Astrocyte (in vitro differentiated cells and primary cell): ENCODE data around the gene GAB2. TPM values are rescaled to one million over a fixed set of nuclear protein-coding genes. Genes with fewer than 3 reads are reported as not detected.

Experiments used
- DNase-seq: peaks from one replicate; pipeline ENCODE4 v3.0.0-alpha.2; 2010; ENCODE audit warnings: low read depth
- FAIRE-seq: peaks from 2 replicates; lab custom pipeline; 2011; peaks lifted over from hg19 to GRCh38; lab: Jason Lieb, UNC
- H2AFZ ChIP-seq: 2 replicates; pipeline ENCODE4 v1.6.0; 2012; ENCODE audit warnings: low read depth, low read length, inconsistent platforms
- H3K27ac ChIP-seq: 2 replicates; pipeline ENCODE4 v1.5.1; 2011; ENCODE audit warnings: low read depth, low read length, inconsistent platforms
- H3K27me3 ChIP-seq: 2 replicates; pipeline ENCODE4 v1.6.0; 2011; ENCODE audit warnings: low read length, inconsistent platforms; ENCODE audit not compliant: insufficient read depth
- H3K36me3 ChIP-seq: 2 replicates; pipeline ENCODE4 v1.5.1; 2011; ENCODE audit warnings: low read length, inconsistent platforms; ENCODE audit not compliant: insufficient read depth
- H3K4me1 ChIP-seq: 2 replicates; pipeline ENCODE4 v1.5.1; 2011; ENCODE audit warnings: low read length, inconsistent platforms; ENCODE audit not compliant: insufficient read depth
- H3K4me2 ChIP-seq: 2 replicates; pipeline ENCODE4 v1.6.0; 2012; ENCODE audit warnings: low read length, inconsistent platforms
- H3K4me3 ChIP-seq: 2 replicates; pipeline ENCODE4 v1.5.1; 2011; ENCODE audit warnings: low read depth, mild to moderate bottlenecking, low read length, inconsistent platforms; ENCODE audit not compliant: insufficient read depth
- H3K79me2 ChIP-seq: 2 replicates; pipeline ENCODE4 v1.6.0; 2012; ENCODE audit warnings: mild to moderate bottlenecking, low read length, inconsistent platforms; ENCODE audit not compliant: insufficient read depth
- H3K9ac ChIP-seq: 2 replicates; pipeline ENCODE4 v1.6.0; 2012; ENCODE audit warnings: mild to moderate bottlenecking, low read length, inconsistent platforms
- H3K9me3 ChIP-seq: 2 replicates; pipeline ENCODE4 v1.5.1; 2012; ENCODE audit warnings: low read depth, mild to moderate bottlenecking, low read length, inconsistent platforms; ENCODE audit not compliant: insufficient read depth
- H4K20me1 ChIP-seq: 2 replicates; pipeline ENCODE4 v1.6.0; 2012; ENCODE audit warnings: low read length, inconsistent platforms; ENCODE audit not compliant: insufficient read depth
- H3K27ac Mint-ChIP-seq: one replicate; pipeline ENCODE4 v1.8.0; 2021; ENCODE audit warnings: mild to moderate bottlenecking, mixed read lengths; ENCODE audit not compliant: unreplicated experiment
- H3K27me3 Mint-ChIP-seq: one replicate; pipeline ENCODE4 v1.8.0; 2021; ENCODE audit warnings: low read depth, mixed read lengths; ENCODE audit not compliant: unreplicated experiment
- H3K36me3 Mint-ChIP-seq: one replicate; pipeline ENCODE4 v1.8.0; 2021; ENCODE audit warnings: low read depth, mixed read lengths; ENCODE audit not compliant: unreplicated experiment
- H3K4me1 Mint-ChIP-seq: one replicate; pipeline ENCODE4 v1.8.0; 2021; ENCODE audit warnings: low read depth, mixed read lengths; ENCODE audit not compliant: unreplicated experiment
- H3K4me3 Mint-ChIP-seq: one replicate; pipeline ENCODE4 v1.8.0; 2021; ENCODE audit warnings: mild to moderate bottlenecking, moderate library complexity, mixed read lengths; ENCODE audit not compliant: unreplicated experiment
- H3K9me3 Mint-ChIP-seq: one replicate; pipeline ENCODE4 v1.8.0; 2021; ENCODE audit warnings: mild to moderate bottlenecking, mixed read lengths; ENCODE audit not compliant: unreplicated experiment
- EZH2 ChIP-seq: IDR thresholded peaks from 2 replicates; pipeline ENCODE4 v1.6.1; 2012; ENCODE audit warnings: mild to moderate bottlenecking, low read length, inconsistent platforms; ENCODE audit not compliant: insufficient read depth
- total RNA-seq: library from RNA; stranded (reverse); gene quantifications from 2 replicates; pipeline ENCODE4 v1.2.1, GENCODE V29; 2021
- TF ChIP-seq, protein P1 (sequence below): IDR thresholded peaks from 2 replicates; pipeline ENCODE4 v1.5.1; 2011; ENCODE audit warnings: low read depth, mild to moderate bottlenecking, inconsistent platforms, low read length, moderate library complexity; ENCODE audit not compliant: insufficient read depth

The GAB2 gene
- total RNA-seq, 1 donor from 2014 or later: 18.2 TPM

DNA sequence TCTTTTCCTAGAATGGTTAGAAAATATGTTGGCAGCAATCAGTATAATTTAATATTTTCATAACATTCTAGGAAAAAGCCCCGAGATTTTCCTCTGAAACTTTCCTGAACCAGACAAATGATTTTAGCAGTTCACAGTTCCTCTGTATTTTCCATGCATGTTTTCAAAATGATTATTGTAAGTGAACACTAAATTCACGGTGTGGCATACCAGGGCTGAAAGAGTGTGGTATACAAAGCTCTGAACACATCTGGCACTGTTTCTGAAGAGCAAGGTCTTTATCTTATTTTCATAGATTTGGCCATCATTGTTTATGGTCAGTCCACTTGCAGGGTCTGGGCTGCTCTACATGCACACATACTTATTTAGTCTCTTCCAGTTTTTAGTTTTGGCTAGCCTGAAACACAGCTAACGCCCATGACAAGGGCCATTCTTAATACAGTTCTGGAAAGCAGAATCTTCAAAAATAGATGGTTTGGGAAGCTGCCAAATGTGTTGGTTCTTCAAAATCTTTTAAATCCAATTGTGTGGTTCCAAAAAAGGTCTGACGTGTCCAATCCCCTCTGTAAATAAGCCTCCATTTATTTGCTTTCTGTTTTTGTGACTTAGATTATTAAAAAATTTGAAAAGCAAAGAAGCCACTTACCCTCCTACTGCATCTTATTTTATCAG is 7.9 kb upstream of the GAB2 start:
- H3K27ac ChIP-seq: no peak overlapping the region
- FAIRE-seq: no peak
- no peak overlapping the region for H3K27ac Mint-ChIP-seq
- no peaks in the 10 kb centered on the region for H3K36me3 ChIP-seq
- H3K4me3 ChIP-seq: no peak overlapping the region
- no peaks in the 10 kb centered on the region for H3K27me3 ChIP-seq
- no peak for DNase-seq
- H3K4me3 Mint-ChIP-seq: no peak overlapping the region
- peaks cover 15% of the 10 kb centered on the region for H3K4me1 Mint-ChIP-seq
- no peak for TF ChIP-seq EZH2
- TF ChIP-seq, protein P1, sequence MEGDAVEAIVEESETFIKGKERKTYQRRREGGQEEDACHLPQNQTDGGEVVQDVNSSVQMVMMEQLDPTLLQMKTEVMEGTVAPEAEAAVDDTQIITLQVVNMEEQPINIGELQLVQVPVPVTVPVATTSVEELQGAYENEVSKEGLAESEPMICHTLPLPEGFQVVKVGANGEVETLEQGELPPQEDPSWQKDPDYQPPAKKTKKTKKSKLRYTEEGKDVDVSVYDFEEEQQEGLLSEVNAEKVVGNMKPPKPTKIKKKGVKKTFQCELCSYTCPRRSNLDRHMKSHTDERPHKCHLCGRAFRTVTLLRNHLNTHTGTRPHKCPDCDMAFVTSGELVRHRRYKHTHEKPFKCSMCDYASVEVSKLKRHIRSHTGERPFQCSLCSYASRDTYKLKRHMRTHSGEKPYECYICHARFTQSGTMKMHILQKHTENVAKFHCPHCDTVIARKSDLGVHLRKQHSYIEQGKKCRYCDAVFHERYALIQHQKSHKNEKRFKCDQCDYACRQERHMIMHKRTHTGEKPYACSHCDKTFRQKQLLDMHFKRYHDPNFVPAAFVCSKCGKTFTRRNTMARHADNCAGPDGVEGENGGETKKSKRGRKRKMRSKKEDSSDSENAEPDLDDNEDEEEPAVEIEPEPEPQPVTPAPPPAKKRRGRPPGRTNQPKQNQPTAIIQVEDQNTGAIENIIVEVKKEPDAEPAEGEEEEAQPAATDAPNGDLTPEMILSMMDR: no peak
- peaks cover 7% of the 10 kb centered on the region for H3K4me1 ChIP-seq
- no peaks in the 10 kb centered on the region for H3K9me3 Mint-ChIP-seq
- H4K20me1 ChIP-seq: no peaks in the 10 kb centered on the region
- H3K9ac ChIP-seq: no peak overlapping the region
- no peak overlapping the region for H3K4me2 ChIP-seq
- H3K27me3 Mint-ChIP-seq: no peaks in the 10 kb centered on the region
- no peaks in the 10 kb centered on the region for H3K9me3 ChIP-seq
- H2AFZ ChIP-seq: no peak overlapping the region
- no peaks in the 10 kb centered on the region for H3K79me2 ChIP-seq
- no peaks in the 10 kb centered on the region for H3K36me3 Mint-ChIP-seq

- H3K9ac ChIP-seq: no peak overlapping the region
- Mint-ChIP-seq H3K27ac (peak overlapping the region; percentile 34), H3K9me3 (no peaks in the 10 kb centered on the region), H3K4me1 (peaks cover 16% of the 10 kb centered on the region), H3K36me3 (no peaks in the 10 kb centered on the region), H3K27me3 (no peaks in the 10 kb centered on the region), H3K4me3 (no peak overlapping the region)
- no peaks in the 10 kb centered on the region for H4K20me1 ChIP-seq
- no peak overlapping the region for H3K4me2 ChIP-seq
- no peak for FAIRE-seq
- DNase-seq: peak; percentile 42
- H3K27ac ChIP-seq: no peak overlapping the region
- peaks cover 14% of the 10 kb centered on the region for H3K4me1 ChIP-seq
- H3K9me3 ChIP-seq: no peaks in the 10 kb centered on the region
- TF ChIP-seq, protein P1: no peak
- no peak for TF ChIP-seq EZH2
- no peak overlapping the region for H2AFZ ChIP-seq
- H3K79me2 ChIP-seq: no peaks in the 10 kb centered on the region
- H3K27me3 ChIP-seq: no peaks in the 10 kb centered on the region
- no peaks in the 10 kb centered on the region for H3K36me3 ChIP-seq
- H3K4me3 ChIP-seq: no peak overlapping the region
These were observed 7.0 kb upstream of the GAB2 start for GRCh38 chr11:78424334-78425270.
